ENCODE results near the gene MGMT. TPM values are rescaled to one million over a fixed set of nuclear protein-coding genes. Genes with fewer than 3 reads are reported as not detected.

The MGMT gene
- polyA plus RNA-seq, 1 of the 3 experiments (the other 2 are of a cell fraction): 10.8 TPM

DNA sequence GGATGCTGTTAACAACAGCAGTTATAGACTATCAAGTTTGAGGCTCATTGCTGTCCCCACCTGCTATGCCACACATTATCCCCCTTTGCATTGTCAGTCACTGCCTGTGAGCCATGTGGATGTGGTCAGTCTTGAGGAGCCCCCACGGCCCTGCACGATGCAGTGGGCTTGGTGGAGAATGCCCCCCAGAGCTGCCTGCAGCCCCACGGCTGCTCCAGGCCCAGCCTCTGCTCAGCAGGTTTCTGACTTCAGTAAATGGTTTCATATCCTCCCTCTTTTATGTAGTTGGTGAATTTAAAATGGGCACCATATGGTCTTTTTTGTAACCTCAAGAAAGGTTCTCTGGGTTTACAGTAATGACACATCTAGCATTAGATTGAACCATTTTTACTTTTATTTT lies 332.9 kb downstream of the MGMT start (continued):
- TF ChIP-seq MAX (IDR thresholded peaks at IDR 0.05; ENCODE audit: low read depth) (no peak), FOSL2 (IDR thresholded peaks at IDR 0.05; ENCODE audit: borderline replicate concordance, low read depth) (no peak), JUND (IDR thresholded peaks at IDR 0.05) (no peak), USF2 (IDR thresholded peaks at IDR 0.05; ENCODE audit: borderline replicate concordance, low read depth, low read length) (no peak), RAD21 (IDR thresholded peaks at IDR 0.05; ENCODE audit: low read length) (no peak), SIN3A (IDR thresholded peaks at IDR 0.05; ENCODE audit: borderline replicate concordance, low read depth, low read length) (no peak), SMC3 (IDR thresholded peaks at IDR 0.05; ENCODE audit: low read depth, low read length) (no peak), RCOR1 (IDR thresholded peaks at IDR 0.05; ENCODE audit: low read length) (no peak)

GRCh38 chr10:129800796-129801340 lies 333.8 kb downstream of the MGMT start:
- DNase-seq: no peak
- Histone ChIP-seq H3K4me3 (ENCODE audit: low read depth in 2 of 2, low read length in 1 of 2) (no peak overlapping the region), H3F3A (replicated peaks; ENCODE audit: insufficient read depth) (no peaks in the 10 kb centered on the region), H3K9me2 (no peaks in the 10 kb centered on the region), H3K36me3 (replicated peaks in 1 of 2; ENCODE audit: control insufficient read depth in 1 of 2, insufficient read depth in 2 of 2, low read length in 1 of 2) (no peaks in the 10 kb centered on the region), H3K27me3 (ENCODE audit: insufficient read depth) (no peaks in the 10 kb centered on the region), H3K4me1 (ENCODE audit: control insufficient read depth in 1 of 2, insufficient read depth in 2 of 2, low read depth in 1 of 2, low read length in 1 of 2) (peaks cover 0 to 6% of the 10 kb centered on the region in 2 experiments; a peak in 1 of 4 replicates), H3K4me2 (no peak overlapping the region), H3K9me3 (no peaks in the 10 kb centered on the region), H3K9ac (no peak overlapping the region), H3K79me2 (ENCODE audit: insufficient read depth) (no peaks in the 10 kb centered on the region), H4K20me1 (ENCODE audit: insufficient read depth) (no peaks in the 10 kb centered on the region), H3K27ac (ENCODE audit: low read depth in 2 of 2, low read length in 1 of 2) (no peak overlapping the region), H2AFZ (ENCODE audit: low read depth) (no peak overlapping the region)
- no peak for TF ChIP-seq SIN3A (IDR thresholded peaks at IDR 0.05; ENCODE audit: borderline replicate concordance, low read depth, low read length)
- TF ChIP-seq YY1 (IDR thresholded peaks at IDR 0.05; ENCODE audit: low read depth): no peak
- no peak for TF ChIP-seq FOXM1 (IDR thresholded peaks at IDR 0.05; ENCODE audit: low read depth)
- TF ChIP-seq FOXJ3 (CRISPR knock-in tag; IDR thresholded peaks at IDR 0.05): no peak
- no peak for TF ChIP-seq TAF1 (IDR thresholded peaks at IDR 0.05; ENCODE audit: borderline replicate concordance, low read depth, low read length)
- no peak for TF ChIP-seq ZBTB33 (IDR thresholded peaks at IDR 0.05; ENCODE audit: borderline replicate concordance, low read depth)
- no peak for TF ChIP-seq TEAD4 (IDR thresholded peaks at IDR 0.05; ENCODE audit: borderline replicate concordance, insufficient read depth)
- no peak for TF ChIP-seq MAX (IDR thresholded peaks at IDR 0.05; ENCODE audit: low read depth)
- ChIA-PET CTCF (no interaction called here), POLR2A (no interaction called here)
- 21% methylated on average over 9 of the region's 14 CpGs for WGBS (ENCODE audit: low lambda C conversion rate)

All from SK-N-SH (cell line).